CD1c-positive myeloid dendritic cell (primary cell): ENCODE data around the gene GALK2.
"Not testable (repeated sequence)": the region's sequence is repeated elsewhere in the genome, so short reads cannot be mapped to it uniquely, and the experiment has no call there.

Source experiments
- DNase-seq: peaks from one replicate; pipeline ENCODE4 v3.0.0-alpha.2; 2016; ENCODE audit errors: extremely low spot score

Gene GALK2

GRCh38 chr15:49164865-49165264 is 5.2 kb upstream of the GALK2 start:
- DNase-seq, result no peak

DNA sequence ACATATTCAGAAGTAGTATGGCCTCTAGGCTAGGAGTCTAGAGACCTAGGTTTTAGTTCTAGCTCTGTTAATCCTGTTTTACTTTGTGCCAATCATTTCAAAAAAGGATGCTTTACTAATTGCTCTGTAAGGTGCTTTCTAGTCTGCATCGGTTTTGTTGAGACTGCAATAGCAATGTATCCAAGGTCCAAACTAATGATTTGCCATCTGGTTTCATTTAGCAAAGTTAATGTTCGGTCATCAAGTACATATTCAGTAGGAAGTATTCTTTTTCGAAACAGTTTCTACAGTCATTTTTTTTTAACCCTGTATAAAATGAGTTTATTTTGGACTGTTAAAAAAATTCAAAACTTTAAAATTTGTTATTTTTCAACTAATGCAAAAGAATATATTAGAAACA is 2.0 kb upstream of the GALK2 start:
- no peak for DNase-seq

DNA sequence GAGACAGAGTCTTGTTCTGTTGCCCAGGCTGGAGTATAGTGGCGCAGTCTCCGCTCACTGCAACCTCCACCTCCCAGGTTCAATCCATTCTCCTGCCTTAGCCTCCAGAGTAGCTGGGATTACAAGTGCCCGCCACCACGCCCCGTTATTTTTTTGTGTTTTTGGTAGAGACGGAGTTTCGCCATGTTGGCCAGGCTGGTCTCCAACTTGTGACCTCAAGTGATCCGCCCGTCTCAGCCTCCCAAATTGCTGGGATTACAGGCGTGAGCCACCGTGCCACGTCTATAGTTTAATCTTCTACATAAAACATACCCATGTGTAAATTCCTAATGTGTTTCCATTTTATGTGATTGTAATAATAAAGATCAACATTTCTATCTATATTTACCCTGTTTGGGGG is 1.7 kb downstream of the GALK2 start:
- no peak for DNase-seq

GRCh38 chr15:49174902-49175301 is 4.9 kb downstream of the GALK2 start:
- DNase-seq, result no peak

GRCh38 chr15:49175582-49176397 is 5.7 kb downstream of the GALK2 start:
- not testable (repeated sequence) for DNase-seq

DNA sequence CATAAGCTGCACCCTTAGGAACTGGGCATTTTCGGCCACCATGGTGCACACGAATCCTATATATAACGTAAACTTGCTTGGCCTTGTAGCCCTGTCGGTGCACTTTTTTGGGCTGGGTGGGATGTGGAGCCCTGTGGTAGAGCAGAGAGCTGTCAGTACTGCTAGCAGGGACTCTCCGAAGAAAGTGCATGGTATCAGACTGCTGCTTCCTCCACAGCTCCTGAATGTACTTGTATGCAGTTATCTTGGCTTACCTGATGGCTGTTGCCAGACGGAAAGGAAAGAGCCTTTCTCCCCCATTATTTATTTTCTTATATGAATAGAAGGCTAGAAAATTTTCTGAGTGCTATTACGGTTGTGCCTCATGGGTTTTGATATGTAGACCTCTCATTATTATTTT is 8.4 kb downstream of the GALK2 start:
- DNase-seq, result no peak

- DNase-seq, result no peak
Observed at GRCh38 chr15:49179433-49180190, 9.6 kb downstream of the GALK2 start.

DNA sequence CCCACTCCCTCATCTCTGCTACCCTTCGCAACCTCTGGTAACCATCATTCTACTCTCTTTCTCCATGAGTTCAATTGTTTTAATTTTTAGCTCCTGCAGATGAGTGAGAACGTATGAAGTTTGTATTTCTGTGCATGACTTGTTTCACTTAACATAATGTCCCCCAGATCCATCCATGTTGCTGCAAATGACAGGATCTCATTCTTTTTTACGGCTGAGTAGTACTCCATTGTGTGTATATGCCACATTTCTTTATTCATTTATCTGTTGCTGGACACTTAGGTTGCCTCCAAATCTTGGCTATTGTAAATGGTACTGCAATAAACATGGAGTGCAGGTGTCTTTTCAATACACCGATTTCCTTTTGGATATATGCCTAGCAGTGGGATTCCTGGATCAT is 12.1 kb downstream of the GALK2 start:
- no peak for DNase-seq

DNA sequence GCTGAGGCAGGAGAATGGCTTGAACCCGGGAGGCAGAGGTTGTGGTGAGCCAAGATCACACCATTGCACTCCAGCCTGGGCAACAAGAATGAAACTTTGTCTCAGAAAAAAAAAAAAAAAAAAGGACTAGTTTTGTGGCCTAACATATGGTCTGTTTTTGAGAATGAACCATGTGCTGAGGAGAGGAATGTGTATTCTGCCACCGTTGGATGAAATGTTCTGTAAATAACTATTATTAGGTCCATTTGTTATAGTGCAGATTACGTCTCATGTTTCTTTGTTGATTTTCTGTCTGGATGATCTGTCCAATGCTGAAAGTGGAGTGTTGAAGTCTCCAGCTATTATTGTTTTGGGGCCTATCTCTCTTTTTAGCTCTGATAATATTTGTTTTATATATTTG is 13.7 kb downstream of the GALK2 start:
- not testable (repeated sequence) for DNase-seq

- no peak for DNase-seq
Observed at GRCh38 chr15:49185473-49185872, 15.4 kb downstream of the GALK2 start.

GRCh38 chr15:49187549-49188245 is 17.6 kb downstream of the GALK2 start:
- DNase-seq, result no peak

DNA sequence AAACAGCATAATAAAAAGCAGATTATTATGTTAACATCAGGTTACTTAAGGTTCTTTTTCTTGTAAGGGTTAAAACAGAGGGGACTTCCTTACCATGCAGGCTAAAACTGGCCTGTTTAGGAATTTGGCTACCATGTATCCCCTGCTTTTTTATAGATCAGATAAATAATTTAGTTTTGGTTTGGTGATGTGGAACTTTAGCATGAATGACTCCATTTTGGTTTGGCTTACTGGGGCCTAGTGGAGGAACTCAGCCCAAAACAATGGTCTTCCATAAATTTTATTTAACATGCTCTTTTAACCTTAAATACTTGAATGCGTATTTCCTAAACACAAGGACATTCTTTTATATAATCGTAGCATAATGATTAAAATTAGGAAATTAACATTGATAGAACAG is 18.9 kb downstream of the GALK2 start:
- no peak for DNase-seq

DNA sequence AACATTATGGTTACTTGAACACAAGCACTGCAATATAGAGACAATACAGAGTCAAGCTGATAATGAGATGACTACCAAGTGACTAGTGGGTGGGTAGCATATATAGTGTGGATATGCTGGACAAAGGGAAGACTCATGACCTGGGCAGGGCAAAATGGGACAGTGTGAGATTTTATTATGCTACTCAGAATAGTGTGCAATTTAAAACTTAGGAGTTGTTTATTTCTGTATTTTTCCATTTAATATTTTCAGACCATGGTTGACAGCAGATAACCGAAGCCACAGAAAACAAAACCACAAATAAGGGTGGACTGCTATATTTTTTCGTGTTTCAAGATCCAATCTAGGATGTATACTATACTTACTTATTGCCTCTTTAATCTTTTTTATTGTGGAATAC is 19.6 kb downstream of the GALK2 start:
- DNase-seq, result no peak

GRCh38 chr15:49190586-49190985 is 20.5 kb downstream of the GALK2 start:
- DNase-seq, result peak; percentile 58

- DNase-seq, result no peak
Observed at GRCh38 chr15:49191892-49192291, 21.8 kb downstream of the GALK2 start.

- no peak for DNase-seq
Observed at GRCh38 chr15:49196856-49197255, 26.8 kb downstream of the GALK2 start.

DNA sequence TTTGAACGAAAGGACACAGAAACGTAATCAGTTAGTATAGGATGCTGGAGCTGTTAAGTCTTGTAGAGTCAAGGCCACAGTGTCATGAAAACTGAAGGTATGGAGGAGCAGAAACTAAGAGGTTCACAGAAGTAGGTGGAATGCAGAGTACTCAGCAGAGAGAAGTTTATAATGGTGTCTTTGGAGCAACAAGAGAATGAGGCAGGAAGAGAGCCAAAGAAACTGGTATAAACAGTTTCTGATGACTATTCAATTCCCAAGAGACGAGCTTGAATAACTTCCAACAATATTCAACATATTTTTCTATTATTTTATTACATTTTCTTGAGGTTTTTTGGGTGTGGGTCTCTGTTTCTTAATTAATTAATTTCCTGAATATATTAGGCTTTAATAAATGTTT is 29.6 kb downstream of the GALK2 start:
- no peak for DNase-seq

DNA sequence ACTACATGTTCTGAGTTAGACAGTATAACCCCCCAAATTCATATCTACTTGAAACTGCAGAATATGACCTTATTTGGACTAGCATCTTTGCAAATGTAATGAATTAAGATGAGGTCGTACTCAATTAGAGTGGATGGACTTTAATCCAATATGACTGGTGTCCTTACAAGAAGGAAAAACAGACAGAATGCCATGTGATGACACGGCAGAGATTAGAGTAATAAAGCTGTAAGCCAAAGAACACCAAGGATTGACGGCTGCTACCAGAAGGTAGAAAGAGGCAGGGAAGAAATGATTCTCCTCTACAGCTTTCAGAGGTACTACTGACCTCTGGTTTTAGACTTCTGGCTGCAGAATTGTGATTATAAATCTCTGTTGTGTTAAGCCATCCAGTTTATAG is 30.3 kb downstream of the GALK2 start:
- DNase-seq, result no peak

DNA sequence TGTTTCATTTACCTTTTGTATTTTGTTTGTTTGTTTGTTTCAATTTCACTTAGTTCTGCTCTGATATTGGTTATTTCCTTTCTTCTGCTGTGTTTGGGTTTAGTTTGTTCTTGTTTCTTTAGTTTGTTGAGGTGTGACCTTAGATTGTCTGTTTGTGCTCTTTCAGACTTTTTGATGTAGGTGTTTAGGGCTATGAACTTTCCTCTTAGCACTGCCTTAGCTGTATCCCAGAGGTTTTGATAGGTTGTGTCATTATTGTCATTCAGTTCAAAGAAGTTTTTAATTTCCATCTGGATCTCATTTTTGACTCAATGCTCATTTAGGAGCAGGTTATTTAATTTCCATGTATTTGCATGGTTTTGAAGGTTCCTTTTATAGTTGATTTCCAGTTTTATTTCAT is 38.1 kb downstream of the GALK2 start:
- DNase-seq, result not testable (repeated sequence)

GRCh38 chr15:49212897-49213296 is 42.9 kb downstream of the GALK2 start:
- DNase-seq, result no peak

DNA sequence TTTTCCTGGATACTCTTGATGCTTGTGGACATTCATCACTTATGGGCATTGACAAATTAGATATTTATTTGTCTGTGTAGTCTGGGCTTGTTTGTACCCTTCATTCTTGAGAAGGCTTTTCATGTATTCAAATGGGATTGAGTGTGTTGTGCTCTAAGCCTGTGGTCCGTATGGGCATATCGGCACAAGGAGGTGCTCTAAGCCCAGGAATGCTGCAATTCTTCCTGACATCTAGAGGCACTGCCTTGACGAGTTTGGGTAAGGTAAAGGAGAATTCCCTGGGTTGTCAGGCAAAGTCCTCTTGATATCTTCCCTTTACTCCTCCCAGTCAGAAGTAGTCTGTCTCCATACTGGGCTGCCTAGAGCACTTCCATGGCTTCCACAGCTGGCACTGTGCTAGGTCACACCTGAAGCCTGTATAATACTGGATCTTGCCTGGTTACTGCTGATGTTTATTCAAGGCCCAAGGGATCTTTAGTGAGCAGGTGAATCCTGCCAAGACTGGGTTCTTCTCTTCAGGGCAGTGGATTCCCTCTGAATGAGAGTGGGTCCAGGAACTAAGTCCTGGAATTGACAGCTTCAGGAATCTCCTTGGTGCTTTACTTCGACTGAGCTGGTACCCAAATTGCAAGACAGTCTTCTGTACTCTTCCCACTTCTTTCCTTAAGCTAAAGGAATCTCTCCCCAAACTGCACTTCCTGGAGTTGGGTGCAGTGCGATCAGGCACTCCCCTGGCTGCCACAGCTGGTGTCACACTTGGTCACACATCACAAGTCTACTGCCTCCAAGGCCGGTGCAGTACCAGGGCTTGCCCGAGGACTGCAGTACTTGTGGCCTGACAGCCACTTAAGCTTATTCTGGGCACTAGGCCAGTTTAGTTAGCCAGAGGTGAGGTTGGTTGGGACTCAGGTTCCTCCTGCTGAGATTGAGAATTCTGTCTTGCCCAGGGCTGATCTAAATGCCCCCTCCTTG is 46.0 kb downstream of the GALK2 start:
- no peak for DNase-seq
